Measurements from ENCODE around the gene ST6GALNAC3.

Gene ST6GALNAC3

GRCh38 chr1:76142771-76143540 is 68.4 kb downstream of the ST6GALNAC3 start:
- DNase-seq, result peak in 1 of 58 donors; percentile 6

- no peak for DNase-seq
Measured at GRCh38 chr1:76144247-76144646, 69.7 kb downstream of the ST6GALNAC3 start.

- DNase-seq, result no peak
Measured at GRCh38 chr1:76145332-76145731, 70.8 kb downstream of the ST6GALNAC3 start.

- no peak for DNase-seq
Measured at GRCh38 chr1:76146184-76146583, 71.6 kb downstream of the ST6GALNAC3 start.

GRCh38 chr1:76147917-76148316 is 73.4 kb downstream of the ST6GALNAC3 start:
- DNase-seq, result peak in 1 of 58 donors; percentile 38

- no peak for DNase-seq
Measured at GRCh38 chr1:76148460-76148859, 73.9 kb downstream of the ST6GALNAC3 start.

GRCh38 chr1:76153841-76154205 is 79.3 kb downstream of the ST6GALNAC3 start:
- DNase-seq, result no peak

GRCh38 chr1:76154206-76154956 is 79.8 kb downstream of the ST6GALNAC3 start:
- DNase-seq, result peak; percentile 8 to 85 (median 64)

GRCh38 chr1:76156987-76157386 is 82.4 kb downstream of the ST6GALNAC3 start:
- DNase-seq, result no peak

GRCh38 chr1:76158126-76158525 is 83.6 kb downstream of the ST6GALNAC3 start:
- DNase-seq, result no peak

GRCh38 chr1:76160225-76160624 is 85.7 kb downstream of the ST6GALNAC3 start:
- DNase-seq, result no peak

GRCh38 chr1:76161451-76161850 is 86.9 kb downstream of the ST6GALNAC3 start:
- no peak for DNase-seq

GRCh38 chr1:76162254-76162653 is 87.7 kb downstream of the ST6GALNAC3 start:
- DNase-seq, result no peak

- DNase-seq, result no peak
Measured at GRCh38 chr1:76164165-76164564, 89.6 kb downstream of the ST6GALNAC3 start.

- DNase-seq, result no peak
Measured at GRCh38 chr1:76170084-76170483, 95.5 kb downstream of the ST6GALNAC3 start.

GRCh38 chr1:76170513-76170912 is 96.0 kb downstream of the ST6GALNAC3 start:
- no peak for DNase-seq

- DNase-seq, result no peak
Measured at GRCh38 chr1:76176000-76176399, 101.5 kb downstream of the ST6GALNAC3 start.

GRCh38 chr1:76177615-76178014 is 103.1 kb downstream of the ST6GALNAC3 start:
- no peak for DNase-seq

- DNase-seq, result no peak
Measured at GRCh38 chr1:76179219-76179698, 104.7 kb downstream of the ST6GALNAC3 start.

GRCh38 chr1:76185207-76185606 is 110.7 kb downstream of the ST6GALNAC3 start:
- no peak for DNase-seq

- peak in 1 of 58 donors; percentile 5 for DNase-seq
Measured at GRCh38 chr1:76186554-76187170, 112.1 kb downstream of the ST6GALNAC3 start.

GRCh38 chr1:76187436-76187835 is 112.9 kb downstream of the ST6GALNAC3 start:
- DNase-seq, result peak in 4 of 58 donors; percentile 1 to 37 (median 2)
